Dendritic cell treated with granulocyte-macrophage colony-stimulating factor and Interleukin-4, amounts not matched to agents 40 ng/mL and 50 ng/mL, for 4 days (primary cell): Measurements from ENCODE around the gene NFIX.

Experiments
- H3K27ac Mint-ChIP-seq: one replicate; pipeline ENCODE4 v1.8.0; 2022; ENCODE audit warnings: mild to moderate bottlenecking, mixed read lengths
- H3K27me3 Mint-ChIP-seq: one replicate; pipeline ENCODE4 v1.8.0; 2022; ENCODE audit warnings: mild to moderate bottlenecking, mixed read lengths
- H3K36me3 Mint-ChIP-seq: one replicate; pipeline ENCODE4 v1.8.0; 2022; ENCODE audit warnings: low read depth, mixed read lengths
- H3K4me1 Mint-ChIP-seq: one replicate; pipeline ENCODE4 v1.8.0; 2022; ENCODE audit warnings: low read depth, mixed read lengths
- H3K4me3 Mint-ChIP-seq: one replicate; pipeline ENCODE4 v1.8.0; 2022; ENCODE audit warnings: mild to moderate bottlenecking, moderate library complexity, mixed read lengths
- H3K9me3 Mint-ChIP-seq: one replicate; pipeline ENCODE4 v1.8.0; 2022; ENCODE audit warnings: mixed read lengths
- intact Hi-C: fragments of 100-400 bp; cut with micrococcal nuclease; formaldehyde crosslinking; loops from one replicate; pipeline ENCODE4 v1.15.0; 2022

The NFIX gene

DNA sequence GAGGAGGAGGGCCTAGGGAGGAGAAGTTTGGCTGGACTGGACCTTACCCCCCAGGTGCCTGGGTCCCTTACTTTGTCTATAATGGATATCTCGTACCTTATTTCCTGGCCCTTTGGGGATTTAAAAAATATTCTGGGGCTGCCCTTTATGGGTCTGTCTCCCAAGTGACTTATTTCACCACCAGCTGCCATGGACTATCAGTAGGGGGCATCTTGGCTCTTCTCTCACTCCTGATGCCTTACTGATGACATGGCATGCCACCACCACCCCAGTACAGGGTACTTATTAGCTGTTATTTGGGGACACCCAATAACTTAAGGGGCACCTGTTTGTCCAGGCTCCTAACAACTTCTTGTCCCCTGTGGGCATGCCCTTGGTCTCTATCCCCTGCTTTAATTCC lies 38.0 kb downstream of the NFIX start:
- intact Hi-C loops = loop anchor here (5.0 kb wide), 1 partner anchor 56 kb away; no protein-coding TSS in a partner anchor
- no peak overlapping the region for H3K4me3 Mint-ChIP-seq

DNA sequence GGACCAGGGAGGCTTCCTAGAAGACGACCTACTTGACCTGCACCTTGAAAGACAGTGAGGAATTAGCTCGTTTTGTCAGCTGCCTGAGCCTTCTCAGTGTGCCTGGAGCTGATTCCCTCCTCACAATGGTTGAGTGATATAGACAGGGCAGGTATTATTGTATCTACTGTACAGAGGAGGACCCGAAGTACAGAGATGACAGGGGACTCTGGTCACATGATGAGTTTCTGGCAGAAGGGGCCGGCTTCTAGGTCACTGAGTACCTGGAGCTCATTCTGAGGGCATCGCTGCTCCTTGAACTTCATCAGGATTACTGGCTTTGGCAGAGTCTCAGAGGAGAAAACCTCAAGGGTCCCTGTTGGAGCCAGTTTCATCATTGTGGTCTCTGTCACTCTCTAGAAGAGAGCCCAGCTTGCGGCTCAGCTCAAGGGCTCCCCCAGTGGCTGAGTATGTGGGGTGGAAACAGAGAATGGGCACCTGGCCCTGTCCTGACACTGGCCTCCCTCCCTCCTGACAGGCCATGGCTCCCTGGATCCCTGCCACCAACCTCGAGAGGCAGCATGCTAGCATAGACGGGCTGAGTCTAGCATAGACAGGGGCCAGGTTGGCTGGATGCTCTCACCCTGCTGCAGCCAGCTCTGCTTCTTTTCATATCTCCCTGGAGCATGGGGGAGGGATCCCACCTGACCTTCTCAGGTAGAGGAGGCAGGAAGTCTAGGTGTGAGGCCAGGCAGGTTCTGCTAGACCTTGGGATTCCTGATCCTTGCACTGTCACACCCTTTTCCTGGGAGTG lies 38.7 kb downstream of the NFIX start:
- H3K4me1 Mint-ChIP-seq = peaks cover 7% of the 10 kb centered on the region
- H3K9me3 Mint-ChIP-seq = no peaks in the 10 kb centered on the region
- intact Hi-C loops = loop anchor here (5.0 kb wide), 1 partner anchor 57 kb away; no protein-coding TSS in a partner anchor
- no peak overlapping the region for H3K4me3 Mint-ChIP-seq
- H3K36me3 Mint-ChIP-seq = no peaks in the 10 kb centered on the region
- H3K27ac Mint-ChIP-seq = no peak overlapping the region
- no peaks in the 10 kb centered on the region for H3K27me3 Mint-ChIP-seq

More for the DNA sequence above, 38.0 kb downstream of the NFIX start:
- no peaks in the 10 kb centered on the region for H3K36me3 Mint-ChIP-seq
- H3K9me3 Mint-ChIP-seq = no peaks in the 10 kb centered on the region
- no peak overlapping the region for H3K27ac Mint-ChIP-seq
- H3K4me1 Mint-ChIP-seq = peaks cover 7% of the 10 kb centered on the region
- no peaks in the 10 kb centered on the region for H3K27me3 Mint-ChIP-seq

DNA sequence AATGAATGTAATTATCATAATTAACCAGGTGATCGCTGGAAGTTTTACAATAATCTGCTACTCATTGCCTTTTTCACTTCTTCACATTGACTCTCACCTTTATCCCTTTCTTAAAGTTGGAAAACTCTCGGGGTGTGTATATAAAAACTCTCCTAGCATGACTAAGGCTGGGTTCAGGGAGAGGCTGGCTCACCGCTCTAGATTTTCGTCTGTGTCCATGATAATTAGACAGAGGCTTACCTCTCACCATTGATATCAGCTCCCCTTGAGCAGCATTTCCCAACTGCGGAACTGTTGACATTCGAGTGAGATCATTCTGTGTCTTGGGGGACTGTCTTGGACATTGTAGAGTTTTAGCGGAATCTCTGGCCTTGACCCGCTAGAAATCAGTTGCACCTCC lies 39.4 kb downstream of the NFIX start:
- H3K4me1 Mint-ChIP-seq = peaks cover 7% of the 10 kb centered on the region
- no peak overlapping the region for H3K27ac Mint-ChIP-seq
- no peaks in the 10 kb centered on the region for H3K36me3 Mint-ChIP-seq
- intact Hi-C loops = loop anchor here (5.0 kb wide), 1 partner anchor 57 kb away; no protein-coding TSS in a partner anchor
- H3K4me3 Mint-ChIP-seq = no peak overlapping the region
- no peaks in the 10 kb centered on the region for H3K9me3 Mint-ChIP-seq
- H3K27me3 Mint-ChIP-seq = no peaks in the 10 kb centered on the region

DNA sequence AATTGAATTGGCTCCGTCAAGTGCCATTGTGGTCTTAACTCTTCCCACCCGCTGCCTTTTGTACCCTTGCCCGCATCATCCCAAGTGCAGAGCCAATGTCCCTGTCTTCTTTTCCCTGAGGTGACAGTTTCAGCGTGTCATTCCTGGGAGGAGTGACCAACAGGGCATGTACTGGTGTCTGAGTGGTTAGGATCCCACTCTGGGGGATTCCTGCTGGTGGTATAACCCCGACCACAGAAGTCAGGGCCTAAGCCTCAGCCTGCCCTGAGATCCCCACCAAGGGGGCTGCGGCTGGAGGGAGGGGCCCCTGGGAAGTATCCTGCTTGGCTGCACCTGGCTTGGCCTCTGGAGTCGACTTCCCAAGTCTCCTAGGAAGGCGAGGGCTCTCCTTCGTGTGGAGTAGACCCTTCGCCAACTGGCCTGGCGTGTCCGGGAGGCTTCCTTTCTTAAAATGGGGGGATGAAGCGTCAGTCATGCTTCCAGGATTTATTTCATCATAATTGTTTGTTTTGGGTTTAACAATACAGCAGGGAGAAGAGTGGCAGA lies 40.6 kb downstream of the NFIX start:
- Mint-ChIP-seq H3K4me3 (no peak overlapping the region), H3K36me3 (no peaks in the 10 kb centered on the region), H3K27me3 (no peaks in the 10 kb centered on the region), H3K4me1 (peaks cover 7% of the 10 kb centered on the region), H3K27ac (no peak overlapping the region), H3K9me3 (no peaks in the 10 kb centered on the region)
- intact Hi-C loops = no loop called here

DNA sequence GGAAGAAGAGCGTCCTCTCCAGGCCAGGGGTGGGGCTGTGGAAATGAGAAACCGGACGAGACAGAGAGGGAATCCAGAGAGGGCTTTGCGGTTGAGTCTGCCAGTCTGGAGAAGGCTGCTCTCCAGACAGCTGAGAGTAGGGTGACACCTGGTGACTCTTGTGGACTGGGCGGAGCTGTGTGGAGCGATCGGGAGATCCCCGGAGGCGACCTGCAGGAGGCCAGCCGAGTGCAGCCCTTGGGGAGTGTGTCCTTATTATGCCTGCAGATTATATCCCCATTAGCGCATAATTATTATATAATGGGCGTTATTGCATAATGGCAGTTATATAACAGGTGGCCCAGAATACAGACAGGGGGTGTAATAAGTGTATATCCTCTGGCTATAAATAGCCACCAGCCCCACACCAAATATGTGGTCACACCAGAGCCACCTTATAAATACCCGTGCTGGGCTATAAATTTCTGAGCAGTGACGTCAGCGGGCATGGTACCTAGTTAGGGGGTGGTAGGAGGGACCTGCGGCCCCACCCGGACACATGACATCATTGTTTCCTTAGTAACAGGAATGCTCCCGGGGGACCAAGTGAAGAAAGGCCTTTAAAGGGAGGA lies 41.2 kb downstream of the NFIX start:
- H3K27ac Mint-ChIP-seq = no peak overlapping the region
- no peaks in the 10 kb centered on the region for H3K9me3 Mint-ChIP-seq
- no peak overlapping the region for H3K4me3 Mint-ChIP-seq
- intact Hi-C loops = no loop called here
- no peaks in the 10 kb centered on the region for H3K36me3 Mint-ChIP-seq
- no peaks in the 10 kb centered on the region for H3K27me3 Mint-ChIP-seq
- H3K4me1 Mint-ChIP-seq = peaks cover 7% of the 10 kb centered on the region

DNA sequence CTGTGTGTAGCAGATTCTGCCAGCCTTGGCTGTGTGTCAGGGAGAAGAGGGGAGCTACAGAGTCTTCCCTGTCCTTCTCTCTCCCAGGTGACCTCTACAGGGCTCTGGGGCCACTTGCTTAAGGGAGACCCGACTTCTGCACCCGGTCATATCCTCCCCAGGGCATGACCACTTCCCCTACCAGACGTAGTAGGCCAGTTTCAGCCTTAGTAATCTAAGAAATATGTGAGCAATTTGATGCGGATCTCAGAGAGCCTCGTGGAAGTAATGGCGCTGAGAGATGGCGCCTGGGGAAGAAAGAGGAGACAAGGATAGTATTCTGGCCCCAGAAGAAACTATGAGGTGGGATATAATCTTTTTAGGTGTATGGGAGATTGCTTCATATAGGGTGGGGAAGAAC lies 41.9 kb downstream of the NFIX start:
- H3K27me3 Mint-ChIP-seq = no peaks in the 10 kb centered on the region
- intact Hi-C loops = no loop called here
- no peak overlapping the region for H3K27ac Mint-ChIP-seq
- H3K4me1 Mint-ChIP-seq = peaks cover 7% of the 10 kb centered on the region
- H3K4me3 Mint-ChIP-seq = no peak overlapping the region
- H3K9me3 Mint-ChIP-seq = no peaks in the 10 kb centered on the region
- H3K36me3 Mint-ChIP-seq = no peaks in the 10 kb centered on the region

DNA sequence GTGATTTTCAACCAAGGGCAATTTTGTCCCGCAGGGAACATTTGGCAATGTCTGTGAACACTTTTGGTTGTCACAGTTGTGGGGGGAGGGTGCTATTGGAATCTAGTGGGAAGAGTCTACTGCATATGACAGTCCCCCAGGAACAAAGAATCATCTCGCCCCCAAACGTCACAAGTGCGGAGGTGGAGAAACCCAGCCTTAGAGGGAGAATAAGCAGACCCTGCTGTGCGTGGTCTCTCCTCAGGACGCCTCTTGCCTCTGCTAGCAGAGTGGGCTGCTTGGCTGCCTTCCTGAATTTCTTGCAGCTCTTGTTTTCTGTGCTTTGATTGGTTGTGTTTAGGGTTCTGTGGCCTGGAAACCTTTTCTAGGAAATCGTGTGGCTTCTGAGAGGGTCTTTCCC lies 42.5 kb downstream of the NFIX start:
- no peaks in the 10 kb centered on the region for H3K27me3 Mint-ChIP-seq
- H3K36me3 Mint-ChIP-seq = no peaks in the 10 kb centered on the region
- H3K9me3 Mint-ChIP-seq = no peaks in the 10 kb centered on the region
- H3K4me1 Mint-ChIP-seq = peaks cover 7% of the 10 kb centered on the region
- no peak overlapping the region for H3K27ac Mint-ChIP-seq
- no peak overlapping the region for H3K4me3 Mint-ChIP-seq
- intact Hi-C loops = no loop called here

DNA sequence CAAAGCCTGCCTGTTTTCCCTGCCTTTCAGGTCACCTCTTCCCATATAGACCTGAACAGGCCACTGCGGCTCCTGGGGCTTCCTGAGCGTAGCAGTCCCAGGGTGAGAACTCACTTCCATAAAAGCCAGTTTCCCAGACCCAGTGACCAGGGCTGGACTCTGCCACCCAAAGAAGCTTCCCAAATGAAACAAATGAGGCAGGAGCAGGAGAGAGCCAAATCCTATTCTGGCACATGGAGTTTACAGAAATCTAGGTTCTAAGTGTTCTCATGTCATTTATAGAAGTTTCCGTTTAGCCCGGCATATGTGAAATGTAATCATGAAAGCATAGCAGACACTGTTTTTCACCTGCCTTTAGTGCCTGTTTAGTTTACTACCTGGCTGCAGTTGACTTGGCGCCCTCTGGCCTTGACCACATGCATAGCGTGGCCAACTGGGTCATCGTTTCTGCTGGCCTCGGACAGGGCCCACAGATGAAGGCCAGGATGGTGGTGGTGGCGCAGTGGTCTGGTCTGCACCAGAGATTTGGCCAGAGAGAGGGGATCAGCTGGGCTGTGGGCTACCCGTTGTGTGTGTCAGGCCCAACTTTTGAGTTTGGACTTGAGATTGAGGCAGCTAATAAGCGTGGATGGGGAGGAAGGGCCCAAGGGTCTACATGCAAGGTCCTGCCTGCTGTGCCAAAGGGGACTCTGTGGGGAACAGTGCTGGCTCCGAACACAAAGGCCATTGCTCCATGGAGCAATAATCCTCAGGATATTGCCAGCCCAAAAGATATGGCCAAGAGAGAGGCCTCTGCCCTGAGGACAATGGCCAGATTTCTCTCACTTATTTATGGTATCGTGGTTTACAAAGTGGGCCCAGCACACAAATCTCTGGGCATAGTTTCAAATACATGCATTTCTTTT lies 43.3 kb downstream of the NFIX start:
- H3K27ac Mint-ChIP-seq = no peak overlapping the region
- intact Hi-C loops = no loop called here
- H3K4me1 Mint-ChIP-seq = peaks cover 7% of the 10 kb centered on the region

DNA sequence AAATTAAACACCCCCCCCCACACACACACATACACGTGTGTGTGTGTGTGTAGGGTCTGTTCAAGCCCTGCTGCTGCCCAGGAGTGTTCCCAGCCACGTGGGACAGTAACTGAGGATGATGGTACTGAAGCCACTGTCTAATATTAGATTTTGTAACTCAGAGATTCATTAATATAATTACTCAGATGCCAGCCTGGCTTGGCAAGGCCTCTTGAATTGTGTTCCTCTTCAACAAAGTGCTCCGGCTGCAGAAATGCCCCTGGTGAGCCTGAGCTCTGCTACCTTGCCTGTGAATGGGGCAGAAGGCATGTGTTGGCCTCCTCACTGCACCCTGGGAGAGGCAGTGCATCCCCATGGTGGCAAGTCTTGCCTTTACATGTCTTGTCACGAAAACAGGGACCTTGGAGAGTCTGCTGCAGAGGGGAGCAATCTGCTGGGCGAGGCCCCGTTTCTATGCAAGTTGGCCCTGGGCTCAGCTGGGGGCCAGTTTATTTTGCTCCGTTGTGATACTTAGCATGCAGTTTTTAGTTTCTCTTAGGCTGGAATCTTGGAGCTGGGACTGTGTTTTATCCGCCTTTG lies 44.0 kb downstream of the NFIX start:
- H3K27me3 Mint-ChIP-seq = no peaks in the 10 kb centered on the region
- H3K4me1 Mint-ChIP-seq = peaks cover 7% of the 10 kb centered on the region
- H3K4me3 Mint-ChIP-seq = no peak overlapping the region
- H3K9me3 Mint-ChIP-seq = no peaks in the 10 kb centered on the region
- no peaks in the 10 kb centered on the region for H3K36me3 Mint-ChIP-seq
- intact Hi-C loops = no loop called here
- no peak overlapping the region for H3K27ac Mint-ChIP-seq

More for the DNA sequence above, 43.3 kb downstream of the NFIX start:
- Mint-ChIP-seq H3K27me3 (no peaks in the 10 kb centered on the region), H3K4me3 (no peak overlapping the region), H3K36me3 (no peaks in the 10 kb centered on the region), H3K9me3 (no peaks in the 10 kb centered on the region)

DNA sequence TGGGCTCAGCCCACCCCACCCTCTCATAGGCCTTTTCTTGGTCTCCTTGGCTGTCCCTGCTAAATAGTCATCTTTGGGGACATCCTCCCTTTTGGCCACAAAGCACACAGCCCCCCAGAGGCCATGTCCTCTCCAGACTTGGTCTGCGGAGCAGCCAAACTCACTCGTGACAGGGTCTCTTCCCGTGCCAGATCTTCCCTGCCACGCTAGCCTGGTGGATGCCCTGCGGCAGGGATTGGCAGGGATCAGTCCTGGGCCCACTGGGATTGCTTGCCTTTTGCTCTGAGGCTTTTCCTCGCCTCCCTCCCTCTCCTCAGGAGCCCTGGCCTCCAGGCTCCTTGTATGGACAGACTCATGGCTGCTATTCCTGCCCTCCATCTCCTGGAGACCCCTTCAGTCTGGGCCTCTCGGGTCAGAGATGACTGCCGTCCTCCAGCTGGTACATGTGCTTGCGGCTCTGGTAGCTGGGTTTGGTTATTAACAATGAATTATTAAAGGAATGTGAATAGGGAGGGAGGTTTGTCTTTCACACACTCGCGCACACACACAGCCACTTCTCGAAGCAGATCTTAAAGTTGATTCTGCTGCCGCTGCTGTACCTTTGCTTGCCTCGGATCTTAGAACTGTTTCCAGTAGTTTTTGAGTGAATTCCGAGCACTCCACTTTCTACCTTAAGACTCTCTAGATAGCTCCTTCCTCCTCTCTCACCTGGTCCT lies 45.1 kb downstream of the NFIX start:
- intact Hi-C loops = no loop called here
- Mint-ChIP-seq H3K4me3 (no peak overlapping the region), H3K27ac (no peak overlapping the region), H3K4me1 (peaks cover 7% of the 10 kb centered on the region), H3K27me3 (no peaks in the 10 kb centered on the region), H3K9me3 (no peaks in the 10 kb centered on the region), H3K36me3 (no peaks in the 10 kb centered on the region)

DNA sequence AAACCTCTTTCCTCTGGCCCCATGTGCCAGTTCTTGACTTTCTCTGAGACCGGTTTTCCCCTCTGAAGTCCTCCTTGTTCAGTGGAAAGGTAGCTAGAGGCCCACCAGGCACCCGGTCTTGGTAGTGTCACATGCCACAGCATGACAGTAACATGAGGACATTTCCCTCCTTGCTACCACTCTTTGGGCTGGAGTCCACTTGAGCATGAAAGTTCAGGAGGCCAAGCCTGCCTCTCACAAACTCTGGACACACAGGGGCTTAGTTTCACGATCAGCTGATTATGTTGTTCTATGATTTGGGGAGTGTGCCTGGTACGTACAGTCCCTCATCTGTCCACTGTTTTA lies 45.6 kb downstream of the NFIX start:
- peaks cover 7% of the 10 kb centered on the region for H3K4me1 Mint-ChIP-seq
- no peaks in the 10 kb centered on the region for H3K9me3 Mint-ChIP-seq
- no peak overlapping the region for H3K4me3 Mint-ChIP-seq
- no peak overlapping the region for H3K27ac Mint-ChIP-seq
- H3K27me3 Mint-ChIP-seq = no peaks in the 10 kb centered on the region
- intact Hi-C loops = no loop called here
- no peaks in the 10 kb centered on the region for H3K36me3 Mint-ChIP-seq

DNA sequence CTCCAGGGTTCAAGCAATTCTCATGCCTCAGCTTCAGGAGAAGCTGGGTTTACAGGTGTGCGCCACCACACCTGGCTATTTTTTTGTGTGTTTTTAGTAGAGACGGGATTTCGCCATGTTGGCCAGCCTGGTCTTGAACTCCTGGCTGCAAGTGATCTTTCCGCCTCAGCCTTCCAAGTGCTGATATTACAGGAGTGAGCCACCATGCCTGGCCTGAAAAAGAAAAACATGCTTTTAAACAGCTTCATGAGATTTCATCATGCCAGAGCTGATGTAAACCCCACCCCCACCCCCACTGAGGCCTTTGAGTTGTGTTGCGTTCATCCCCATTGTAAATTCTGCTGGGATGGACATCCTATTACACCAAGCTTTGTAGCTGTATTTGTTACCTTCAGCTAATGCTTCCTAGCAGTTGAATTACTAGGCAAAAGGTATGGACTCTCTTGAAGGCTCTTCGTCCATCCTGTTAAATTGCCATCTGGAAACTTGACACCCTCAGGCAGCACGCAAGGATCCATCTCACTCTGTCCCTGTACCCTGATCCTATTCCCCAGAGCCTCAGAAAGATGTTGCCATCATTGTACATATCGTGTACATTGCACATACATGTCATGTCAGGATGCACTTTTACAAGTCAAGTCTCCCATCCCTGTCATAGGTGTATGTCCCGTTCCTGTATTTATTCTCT lies 47.3 kb downstream of the NFIX start:
- no peaks in the 10 kb centered on the region for H3K27me3 Mint-ChIP-seq
- H3K4me3 Mint-ChIP-seq = no peak overlapping the region
- no peaks in the 10 kb centered on the region for H3K36me3 Mint-ChIP-seq
- H3K27ac Mint-ChIP-seq = no peak overlapping the region
- H3K9me3 Mint-ChIP-seq = no peaks in the 10 kb centered on the region
- no peaks in the 10 kb centered on the region for H3K4me1 Mint-ChIP-seq
- intact Hi-C loops = no loop called here

DNA sequence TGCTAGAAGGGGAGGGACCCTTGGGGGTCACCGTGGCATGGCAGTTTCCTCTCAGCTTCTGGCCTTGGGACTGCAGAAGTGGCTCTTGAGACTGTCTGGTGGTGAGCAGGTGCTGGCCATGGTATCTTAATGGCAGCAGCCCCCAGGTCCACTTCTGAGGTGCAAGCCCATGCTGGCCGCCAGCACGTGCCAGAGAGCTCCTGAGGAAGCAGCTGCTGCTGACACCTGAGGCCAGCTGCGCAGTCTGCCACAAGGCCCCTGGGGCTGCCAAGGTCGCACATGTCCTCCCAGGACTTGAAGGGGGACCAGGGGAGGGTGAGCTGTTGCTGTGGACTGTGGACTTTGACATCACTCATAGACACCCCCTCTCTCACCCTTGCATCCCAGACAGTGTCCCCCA lies 48.0 kb downstream of the NFIX start:
- H3K27ac Mint-ChIP-seq = no peak overlapping the region
- no peaks in the 10 kb centered on the region for H3K36me3 Mint-ChIP-seq
- no peaks in the 10 kb centered on the region for H3K4me1 Mint-ChIP-seq
- intact Hi-C loops = no loop called here
- no peaks in the 10 kb centered on the region for H3K9me3 Mint-ChIP-seq
- no peaks in the 10 kb centered on the region for H3K27me3 Mint-ChIP-seq
- H3K4me3 Mint-ChIP-seq = no peak overlapping the region
